BLaER1 (cell line): Measurements from ENCODE around the gene RAPGEF1.

Source experiments
- H3K27ac ChIP-seq: shearing (Covaris generic); formaldehyde crosslinking; 2 replicates; pipeline ENCODE4 v1.8.1; 2022
- H3K27me3 ChIP-seq: shearing (Covaris generic); formaldehyde crosslinking; 2 replicates; pipeline ENCODE4 v1.8.1; 2022
- H3K36me3 ChIP-seq: shearing (Covaris generic); formaldehyde crosslinking; 2 replicates; pipeline ENCODE4 v1.8.1; 2022
- H3K4me1 ChIP-seq: shearing (Covaris generic); formaldehyde crosslinking; 2 replicates; pipeline ENCODE4 v1.8.1; 2022
- H3K4me2 ChIP-seq: shearing (Covaris generic); formaldehyde crosslinking; 2 replicates; pipeline ENCODE4 v1.8.1; 2022
- H3K4me3 ChIP-seq: shearing (Covaris generic); formaldehyde crosslinking; 2 replicates; pipeline ENCODE4 v1.8.1; 2022
- H3K9ac ChIP-seq: shearing (Covaris generic); formaldehyde crosslinking; 2 replicates; pipeline ENCODE4 v1.8.1; 2022
- H3K9me3 ChIP-seq: shearing (Covaris generic); formaldehyde crosslinking; 2 replicates; pipeline ENCODE4 v1.8.1; 2022
- H4K20me1 ChIP-seq: shearing (Covaris generic); formaldehyde crosslinking; 2 replicates; pipeline ENCODE4 v1.8.1; 2022
- Cebpa-rat ChIP-seq: shearing (Covaris generic); IDR thresholded peaks from 2 replicates; pipeline ENCODE4 v1.8.1; 2022

RAPGEF1 gene

GRCh38 chr9:131748411-131748955 lies 8.6 kb upstream of the RAPGEF1 start:
- Histone ChIP-seq H3K36me3 (no peaks in the 10 kb centered on the region), H3K9ac (no peak overlapping the region), H3K27ac (no peak overlapping the region), H3K9me3 (no peaks in the 10 kb centered on the region), H3K4me1 (peaks cover 13% of the 10 kb centered on the region), H3K27me3 (no peaks in the 10 kb centered on the region), H4K20me1 (no peaks in the 10 kb centered on the region), H3K4me2 (no peak overlapping the region), H3K4me3 (no peak overlapping the region)
- no peak for TF ChIP-seq Cebpa-rat

DNA sequence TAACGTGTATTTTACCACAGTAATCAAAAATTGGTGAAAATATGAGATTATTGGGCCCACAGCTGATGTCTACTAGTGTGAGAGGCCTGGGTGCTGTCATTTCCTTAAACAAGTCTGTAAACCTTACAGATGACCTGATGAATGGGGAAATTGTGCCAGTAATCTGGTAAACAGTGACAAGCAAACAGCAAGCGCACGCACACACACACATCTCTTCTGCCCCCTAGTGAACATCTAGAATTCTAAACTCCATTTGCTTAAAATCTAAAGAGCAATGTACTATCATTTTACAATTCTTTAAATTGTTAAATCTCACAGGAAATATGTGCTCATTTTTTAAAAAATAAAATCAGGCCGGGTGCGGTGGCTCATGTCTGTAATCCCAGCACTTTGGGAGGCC lies 7.5 kb upstream of the RAPGEF1 start:
- Histone ChIP-seq H4K20me1 (no peaks in the 10 kb centered on the region), H3K4me2 (no peak overlapping the region), H3K4me1 (peaks cover 13% of the 10 kb centered on the region), H3K27me3 (no peaks in the 10 kb centered on the region), H3K27ac (no peak overlapping the region), H3K36me3 (no peaks in the 10 kb centered on the region), H3K4me3 (no peak overlapping the region), H3K9ac (no peak overlapping the region), H3K9me3 (no peaks in the 10 kb centered on the region)
- TF ChIP-seq Cebpa-rat = no peak

DNA sequence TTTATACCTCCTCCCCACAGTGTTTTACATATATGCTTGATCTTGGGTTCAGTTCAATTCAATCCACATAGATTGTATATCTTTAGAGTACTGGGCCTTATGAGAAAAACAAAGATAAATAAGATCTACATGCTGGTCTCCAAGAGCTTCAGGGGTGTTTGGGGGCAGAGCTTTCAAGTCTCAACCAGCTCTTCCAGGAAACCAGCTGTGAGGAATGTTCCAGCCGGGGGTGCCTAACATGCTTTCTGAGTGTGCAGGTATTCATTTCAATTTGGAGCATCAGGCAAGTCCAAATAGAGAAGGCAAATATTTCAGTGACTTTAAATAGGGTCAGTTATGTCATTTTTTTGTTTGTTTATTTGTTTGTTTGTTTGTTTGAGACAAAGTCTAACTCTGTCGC lies 5.7 kb upstream of the RAPGEF1 start:
- H3K9me3 ChIP-seq = no peaks in the 10 kb centered on the region
- H3K27ac ChIP-seq = no peak overlapping the region
- no peaks in the 10 kb centered on the region for H3K27me3 ChIP-seq
- H4K20me1 ChIP-seq = no peaks in the 10 kb centered on the region
- no peak overlapping the region for H3K4me2 ChIP-seq
- no peak overlapping the region for H3K9ac ChIP-seq
- no peak for TF ChIP-seq Cebpa-rat
- H3K36me3 ChIP-seq = no peaks in the 10 kb centered on the region
- peaks cover 23% of the 10 kb centered on the region for H3K4me1 ChIP-seq
- no peak overlapping the region for H3K4me3 ChIP-seq

GRCh38 chr9:131744720-131745201 lies 4.9 kb upstream of the RAPGEF1 start:
- Histone ChIP-seq H3K9ac (no peak overlapping the region), H3K4me1 (peaks cover 28% of the 10 kb centered on the region), H3K36me3 (no peaks in the 10 kb centered on the region), H3K4me2 (peak overlapping the region; percentile 27), H3K27ac (no peak overlapping the region), H4K20me1 (no peaks in the 10 kb centered on the region), H3K9me3 (no peaks in the 10 kb centered on the region), H3K4me3 (no peak overlapping the region), H3K27me3 (no peaks in the 10 kb centered on the region)
- no peak for TF ChIP-seq Cebpa-rat

GRCh38 chr9:131744171-131744719 lies 4.4 kb upstream of the RAPGEF1 start:
- H3K4me1 ChIP-seq = peaks cover 28% of the 10 kb centered on the region
- H3K9me3 ChIP-seq = no peaks in the 10 kb centered on the region
- no peaks in the 10 kb centered on the region for H3K27me3 ChIP-seq
- no peak; the same call in 1 of the 2 replicates for TF ChIP-seq Cebpa-rat
- H3K4me3 ChIP-seq = no peak overlapping the region
- no peaks in the 10 kb centered on the region for H3K36me3 ChIP-seq
- no peak overlapping the region for H3K9ac ChIP-seq
- no peak overlapping the region for H3K27ac ChIP-seq
- peak overlapping the region; percentile 27 for H3K4me2 ChIP-seq
- no peaks in the 10 kb centered on the region for H4K20me1 ChIP-seq

DNA sequence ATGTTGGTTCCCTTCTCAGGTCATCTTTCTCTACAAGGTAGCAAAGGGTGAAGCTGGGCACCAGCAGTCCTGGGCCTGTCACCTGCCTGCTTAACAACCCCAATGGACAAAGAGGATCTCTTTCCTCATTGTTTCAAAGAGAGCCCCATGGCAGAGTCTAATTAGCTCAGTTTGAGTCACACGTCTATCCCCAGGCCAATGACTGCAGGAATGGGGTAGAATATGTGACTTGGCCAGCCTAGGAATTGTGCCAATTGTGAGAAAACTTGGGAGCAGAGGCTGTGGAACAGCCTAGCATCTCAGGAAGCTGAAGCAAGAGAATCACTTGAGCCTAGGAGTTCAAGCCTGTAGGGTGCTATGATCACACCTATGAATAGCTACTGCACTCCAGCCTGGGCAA lies 3.6 kb upstream of the RAPGEF1 start:
- no peaks in the 10 kb centered on the region for H3K27me3 ChIP-seq
- H3K9ac ChIP-seq = no peak overlapping the region
- no peak for TF ChIP-seq Cebpa-rat
- H3K36me3 ChIP-seq = no peaks in the 10 kb centered on the region
- peaks cover 32% of the 10 kb centered on the region for H3K4me1 ChIP-seq
- peaks cover 7% of the 10 kb centered on the region for H4K20me1 ChIP-seq
- H3K27ac ChIP-seq = no peak overlapping the region
- H3K9me3 ChIP-seq = no peaks in the 10 kb centered on the region
- H3K4me3 ChIP-seq = no peak overlapping the region
- no peak overlapping the region for H3K4me2 ChIP-seq

- TF ChIP-seq Cebpa-rat = no peak
- Histone ChIP-seq H3K4me2 (no peak overlapping the region), H3K27me3 (no peaks in the 10 kb centered on the region), H3K9me3 (no peaks in the 10 kb centered on the region), H3K27ac (no peak overlapping the region), H3K4me1 (peaks cover 36% of the 10 kb centered on the region), H4K20me1 (peaks cover 11% of the 10 kb centered on the region), H3K9ac (no peak overlapping the region), H3K4me3 (no peak overlapping the region), H3K36me3 (no peaks in the 10 kb centered on the region)
Measured at GRCh38 chr9:131743096-131743495, 3.2 kb upstream of the RAPGEF1 start.

DNA sequence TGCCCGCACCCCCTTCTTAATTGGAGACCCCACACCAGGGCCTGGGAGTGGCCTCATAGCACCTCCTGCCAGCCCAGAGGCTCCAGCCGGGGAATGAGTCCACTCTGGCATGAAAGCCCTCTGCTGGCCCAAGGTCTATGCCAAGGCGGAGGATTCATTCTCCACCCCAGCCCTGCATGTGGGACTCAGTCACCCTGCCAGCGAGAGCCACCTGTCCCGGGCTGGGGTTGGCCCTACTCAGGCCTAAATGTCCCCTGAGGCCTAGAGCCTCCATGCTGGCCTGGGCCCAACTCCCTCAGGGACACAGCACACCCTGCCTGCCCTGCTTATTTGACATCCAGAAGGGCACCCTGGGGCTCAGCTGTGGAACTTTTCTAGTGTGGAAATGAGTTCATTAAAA lies 1.0 kb upstream of the RAPGEF1 start:
- Histone ChIP-seq H3K4me2 (peak overlapping the region; percentile 33), H3K9me3 (no peaks in the 10 kb centered on the region), H3K27ac (no peak overlapping the region), H3K27me3 (no peaks in the 10 kb centered on the region), H3K4me1 (peaks cover 58% of the 10 kb centered on the region), H3K9ac (no peak overlapping the region), H3K36me3 (no peaks in the 10 kb centered on the region), H4K20me1 (peaks cover 33% of the 10 kb centered on the region), H3K4me3 (no peak overlapping the region)
- no peak for TF ChIP-seq Cebpa-rat

DNA sequence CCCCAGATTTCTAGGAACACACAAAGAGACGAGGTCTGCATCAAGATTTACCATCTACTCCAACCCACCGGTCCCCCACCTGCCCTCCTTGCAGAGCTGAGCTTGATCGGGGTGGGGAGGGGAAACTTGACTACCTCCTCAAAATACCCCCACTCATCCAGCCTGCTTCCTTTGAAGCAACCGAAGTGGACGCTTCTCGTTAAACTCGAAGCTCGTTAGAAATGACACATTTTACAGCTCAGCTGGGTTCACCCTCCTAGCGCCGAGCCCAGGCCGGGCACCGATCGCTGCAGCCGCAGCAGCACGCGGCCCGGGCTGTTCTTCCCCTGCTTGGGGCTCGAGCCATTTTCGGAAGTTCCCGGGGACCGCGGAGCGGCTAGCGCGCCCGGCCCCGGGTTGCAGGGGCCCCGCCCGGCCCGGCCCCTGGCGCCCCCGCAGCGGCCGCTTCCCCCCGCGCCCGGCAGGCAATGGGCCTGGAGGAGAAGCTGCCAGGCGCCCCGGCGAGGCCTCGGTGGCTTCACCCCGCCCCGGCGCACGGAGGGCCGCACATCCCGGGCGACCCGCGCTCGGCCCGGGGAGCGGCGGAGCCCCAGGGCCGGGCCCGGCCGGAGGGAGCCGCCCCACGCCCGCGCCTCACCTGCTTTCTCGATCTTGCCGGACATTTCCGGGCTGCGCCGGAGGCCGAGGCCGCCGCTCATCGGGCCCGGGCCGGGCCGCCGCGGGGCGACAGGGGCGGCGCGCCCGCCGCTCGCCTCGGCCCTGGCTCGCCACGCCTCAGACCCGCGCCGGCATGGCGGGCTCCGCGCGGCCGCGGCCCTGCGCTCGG lies 530 bp downstream of the RAPGEF1 start:
- Histone ChIP-seq H3K36me3 (no peaks in the 10 kb centered on the region), H3K27ac (peak overlapping the region; percentile 97), H3K4me1 (peaks cover 69% of the 10 kb centered on the region), H3K27me3 (no peaks in the 10 kb centered on the region), H4K20me1 (peaks cover 48% of the 10 kb centered on the region), H3K9me3 (no peaks in the 10 kb centered on the region), H3K4me3 (peak overlapping the region; percentile 93), H3K4me2 (peak overlapping the region; percentile 98), H3K9ac (peak overlapping the region; percentile 96)
- no peak for TF ChIP-seq Cebpa-rat
